ENCODE data around the gene MYRIP.
"Not testable (repeated sequence)": the region's sequence is repeated elsewhere in the genome, so short reads cannot be mapped to it uniquely, and the experiment has no call there.

Gene MYRIP

GRCh38 chr3:40042752-40043443, 233.5 kb downstream of the MYRIP start:
- DNase-seq (ENCODE audit: low spot score) = no peak

DNA sequence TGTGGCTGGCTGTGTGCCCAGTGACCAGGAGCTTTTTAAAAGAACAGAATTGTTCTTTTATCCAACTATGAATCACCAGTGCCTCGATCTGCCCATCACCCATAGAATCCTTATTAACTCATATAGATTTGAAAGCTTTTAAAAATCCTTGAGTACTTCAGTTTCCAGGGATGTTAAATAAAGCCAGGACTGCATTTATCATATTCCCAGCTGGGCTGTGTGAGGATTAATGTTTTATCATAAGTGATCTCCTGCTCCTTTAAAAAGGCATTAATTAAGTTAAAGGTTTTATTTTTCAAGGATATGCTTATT, 234.0 kb downstream of the MYRIP start:
- peak; percentile 2 for DNase-seq (ENCODE audit: low spot score)

- no peak for DNase-seq (ENCODE audit: low spot score)
Measured at GRCh38 chr3:40044487-40044886, 235.1 kb downstream of the MYRIP start.

GRCh38 chr3:40045051-40045450, 235.6 kb downstream of the MYRIP start:
- no peak for DNase-seq (ENCODE audit: low spot score)

DNA sequence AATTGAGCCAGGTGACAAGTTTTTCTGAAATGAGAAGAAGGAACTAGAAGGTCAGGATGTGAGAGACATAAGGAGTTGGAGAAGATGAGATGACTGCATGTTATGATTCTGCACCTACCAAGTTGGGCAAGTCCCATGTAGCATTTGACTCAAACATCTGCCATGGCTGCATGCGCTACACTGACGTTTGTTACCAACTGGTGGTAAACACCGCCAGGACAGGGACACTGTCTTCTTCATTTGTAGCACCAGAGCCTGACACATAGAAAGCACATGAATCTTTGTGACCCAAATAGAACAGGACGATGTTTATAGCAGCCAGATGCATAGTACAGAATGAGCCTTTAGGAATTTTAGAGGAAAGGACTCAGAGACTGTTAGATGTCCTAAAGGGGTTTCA, 236.7 kb downstream of the MYRIP start:
- no peak for DNase-seq (ENCODE audit: low spot score)

DNA sequence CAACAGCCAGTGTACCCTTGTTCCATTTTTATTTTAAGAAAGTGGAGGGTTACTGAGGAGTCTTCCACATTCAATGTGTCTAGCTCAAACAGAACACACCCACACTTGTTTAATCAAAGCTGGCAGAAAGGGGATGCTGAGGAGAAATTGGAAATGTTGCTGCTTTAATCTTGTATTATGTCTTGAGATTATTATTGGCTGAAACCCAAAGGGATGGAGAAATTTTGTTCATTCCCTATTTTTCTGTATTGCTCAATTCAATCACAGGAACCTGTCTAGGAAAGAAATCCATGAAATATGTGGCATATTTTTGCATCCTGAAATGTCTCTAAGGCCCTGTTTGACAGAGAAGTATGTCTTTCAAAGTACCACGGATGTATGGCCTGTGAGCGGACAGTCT, 238.0 kb downstream of the MYRIP start:
- no peak for DNase-seq (ENCODE audit: low spot score)

GRCh38 chr3:40053663-40054062, 244.3 kb downstream of the MYRIP start:
- DNase-seq (ENCODE audit: low spot score) = no peak

DNA sequence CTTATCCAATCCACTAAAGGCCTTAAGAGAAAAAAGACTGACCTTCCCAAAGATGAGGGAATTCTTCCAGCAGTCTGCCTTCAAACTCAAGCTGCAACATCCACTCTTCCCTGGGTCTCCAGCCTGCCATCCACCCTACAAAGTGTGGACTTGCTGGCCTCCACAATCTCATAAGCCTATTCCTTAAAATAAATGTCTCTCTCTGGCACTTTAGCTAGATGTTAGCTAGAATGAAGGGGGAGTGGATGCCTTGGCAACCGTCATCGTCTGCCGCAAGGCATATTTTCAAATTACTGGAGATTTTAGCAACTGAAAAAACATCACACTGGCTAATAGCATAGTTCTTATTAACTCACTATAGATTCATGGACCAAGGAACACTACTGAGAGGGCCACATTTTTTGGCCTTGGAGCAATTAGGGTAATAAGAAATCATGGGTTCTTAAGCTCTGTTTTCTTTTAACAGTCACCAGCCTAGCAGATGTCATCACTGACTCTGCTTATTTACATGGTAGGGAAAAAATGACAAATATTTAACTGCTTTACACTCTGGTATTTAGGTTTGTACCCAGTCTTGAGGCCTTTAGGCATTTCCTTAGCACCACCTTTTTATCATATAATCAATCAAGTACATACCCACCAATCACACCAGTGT, 245.3 kb downstream of the MYRIP start:
- no peak for DNase-seq (ENCODE audit: low spot score)

- no peak for DNase-seq (ENCODE audit: low spot score)
Measured at GRCh38 chr3:40055361-40055760, 246.0 kb downstream of the MYRIP start.

GRCh38 chr3:40055956-40056355, 246.5 kb downstream of the MYRIP start:
- DNase-seq (ENCODE audit: low spot score) = no peak

DNA sequence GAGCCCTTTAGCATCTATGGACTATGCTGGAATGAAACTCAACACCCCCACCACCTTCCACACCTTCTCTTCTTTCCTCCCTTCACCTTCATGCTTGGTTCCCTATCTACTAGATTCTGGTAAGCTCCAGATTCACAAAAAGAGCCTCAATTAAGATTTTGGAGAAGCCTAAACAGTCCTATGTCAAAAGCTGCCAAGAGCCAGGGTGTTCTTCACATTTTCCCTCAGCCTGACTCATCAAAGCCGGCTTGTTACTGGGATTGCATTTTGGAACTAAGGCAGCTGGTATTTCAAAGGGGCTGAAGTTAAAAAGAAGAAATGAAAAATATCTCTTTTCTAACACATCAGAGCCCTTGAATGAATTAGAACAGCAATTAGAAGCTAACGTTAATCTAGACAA, 247.7 kb downstream of the MYRIP start:
- DNase-seq (ENCODE audit: low spot score) = no peak

DNA sequence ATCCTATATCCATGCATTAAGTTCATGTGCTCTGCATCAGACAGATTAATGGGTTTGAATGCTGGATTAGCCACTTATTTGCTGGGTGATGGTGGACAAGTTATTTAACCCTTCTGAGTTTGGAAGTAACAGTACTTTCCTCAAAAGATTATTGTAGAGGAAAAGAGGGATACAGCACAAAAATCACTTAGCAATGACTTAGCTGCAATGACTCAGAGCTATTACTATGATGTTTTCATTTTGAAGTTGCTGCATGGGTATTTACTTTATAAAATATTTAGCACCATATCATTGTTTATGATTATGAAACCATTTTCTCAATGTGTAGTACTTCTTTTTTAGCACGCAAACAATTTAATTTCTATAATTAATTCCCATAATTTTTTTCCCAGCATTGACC, 248.4 kb downstream of the MYRIP start:
- DNase-seq (ENCODE audit: low spot score) = no peak

DNA sequence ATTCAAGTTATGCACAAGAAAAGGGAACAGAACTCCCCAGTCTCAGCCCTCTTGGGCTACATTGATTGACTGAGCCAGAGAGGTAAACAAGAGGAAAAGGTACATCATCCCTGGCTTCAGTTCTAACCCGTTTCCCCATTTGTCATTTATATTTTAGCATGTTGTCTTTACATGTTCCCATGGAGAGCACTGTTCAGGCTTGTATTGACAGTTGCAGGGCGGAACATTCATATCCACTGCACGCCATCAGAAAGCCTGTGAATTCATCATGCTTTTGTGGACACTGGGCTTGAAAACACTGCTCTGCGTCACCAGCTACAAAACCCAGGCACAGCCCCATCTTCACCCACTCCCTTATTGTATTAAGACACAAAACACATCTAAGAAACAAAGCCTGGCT, 259.2 kb downstream of the MYRIP start:
- DNase-seq (ENCODE audit: low spot score) = no peak

DNA sequence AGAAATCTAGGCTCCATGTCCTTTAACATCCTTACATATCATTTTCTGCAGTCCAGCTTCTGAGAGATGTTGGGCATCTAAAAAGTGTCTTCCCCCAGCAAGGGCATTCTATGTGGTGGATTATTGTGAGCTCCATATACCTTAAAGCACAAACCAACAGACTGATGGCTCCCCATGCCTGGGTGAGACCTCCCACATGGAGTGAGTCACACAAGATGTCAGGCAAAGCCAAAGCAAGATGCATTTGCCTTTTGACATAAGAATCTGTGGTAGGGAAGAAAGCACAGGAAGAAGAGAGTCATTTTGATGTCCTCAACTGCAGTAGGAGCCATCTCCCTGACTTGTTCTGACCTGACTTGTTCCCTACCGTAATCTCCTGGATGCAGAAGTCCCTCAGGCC, 261.4 kb downstream of the MYRIP start:
- DNase-seq (ENCODE audit: low spot score) = no peak

- DNase-seq (ENCODE audit: low spot score) = no peak
Measured at GRCh38 chr3:40071683-40072238, 262.4 kb downstream of the MYRIP start.

- DNase-seq (ENCODE audit: low spot score) = no peak
Measured at GRCh38 chr3:40073310-40074007, 264.1 kb downstream of the MYRIP start.

DNA sequence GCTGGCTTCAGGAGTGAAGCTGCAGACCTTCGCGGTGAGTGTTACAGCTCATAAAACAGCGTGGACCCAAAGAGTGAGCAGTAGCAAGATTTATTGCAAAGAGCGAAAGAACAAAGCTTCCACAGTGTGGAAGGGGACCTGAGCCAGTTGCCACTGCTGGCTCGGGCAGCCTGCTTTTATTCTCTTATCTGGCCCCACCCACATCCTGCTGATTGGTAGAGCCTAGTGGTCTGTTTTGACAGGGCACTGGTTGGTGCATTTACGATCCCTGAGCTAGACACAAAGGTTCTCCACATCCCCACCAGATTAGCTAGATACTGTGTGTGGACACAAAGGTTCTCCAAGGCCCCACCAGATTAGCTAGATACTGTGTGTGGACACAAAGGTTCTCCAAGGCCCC, 267.7 kb downstream of the MYRIP start:
- DNase-seq (ENCODE audit: low spot score) = not testable (repeated sequence)

DNA sequence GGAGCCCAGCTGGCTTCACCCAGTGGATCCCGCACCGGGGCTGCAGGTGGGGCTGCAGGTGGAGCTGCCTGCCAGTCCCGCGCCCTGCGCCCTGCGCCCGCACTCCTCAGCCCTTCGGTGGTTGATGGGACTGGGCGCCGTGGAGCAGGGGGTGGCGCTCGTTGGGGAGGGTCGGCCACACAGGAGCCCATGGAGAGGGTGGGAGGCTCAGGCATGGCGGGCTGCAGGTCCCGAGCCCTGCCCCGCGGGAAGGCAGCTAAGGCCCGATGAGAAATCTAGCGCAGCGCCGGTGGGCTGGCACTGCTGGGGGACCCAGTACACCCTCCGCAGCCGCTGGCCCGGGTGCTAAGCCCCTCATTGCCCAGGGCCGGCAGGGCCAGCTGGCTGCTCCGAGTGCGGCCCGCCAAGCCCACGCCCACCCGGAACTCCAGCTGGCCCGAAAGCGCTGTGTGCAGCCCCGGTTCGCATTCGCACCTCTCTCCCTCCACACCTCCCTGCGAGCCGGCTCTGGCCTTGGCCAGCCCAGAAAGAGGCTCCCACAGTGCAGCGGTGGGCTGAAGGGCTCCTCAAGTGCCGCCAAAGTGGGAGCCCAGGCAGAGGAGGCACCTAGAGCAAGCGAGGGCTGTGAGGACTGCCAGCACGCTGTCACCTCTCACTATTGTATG, 268.6 kb downstream of the MYRIP start:
- not testable (repeated sequence) for DNase-seq (ENCODE audit: low spot score)

DNA sequence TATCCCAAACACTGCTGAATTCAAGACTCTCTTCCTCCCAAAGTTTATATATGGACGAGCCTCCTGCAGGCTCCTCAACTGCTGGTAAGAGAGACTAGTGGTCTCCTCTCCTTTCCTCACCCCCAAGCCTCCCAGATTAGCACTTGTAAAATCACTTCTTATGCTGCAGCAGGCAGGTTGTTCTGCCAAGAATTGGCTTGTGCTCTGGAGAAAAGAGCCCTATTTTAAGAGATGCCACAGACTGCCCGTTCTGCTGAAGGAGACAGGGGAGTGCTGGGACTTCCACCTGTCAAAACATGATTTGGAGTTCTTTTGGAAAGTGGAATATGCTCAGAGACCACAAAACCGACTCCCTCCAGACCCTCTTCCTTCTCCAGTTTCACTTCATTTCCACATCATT, 269.2 kb downstream of the MYRIP start:
- DNase-seq (ENCODE audit: low spot score) = no peak

DNA sequence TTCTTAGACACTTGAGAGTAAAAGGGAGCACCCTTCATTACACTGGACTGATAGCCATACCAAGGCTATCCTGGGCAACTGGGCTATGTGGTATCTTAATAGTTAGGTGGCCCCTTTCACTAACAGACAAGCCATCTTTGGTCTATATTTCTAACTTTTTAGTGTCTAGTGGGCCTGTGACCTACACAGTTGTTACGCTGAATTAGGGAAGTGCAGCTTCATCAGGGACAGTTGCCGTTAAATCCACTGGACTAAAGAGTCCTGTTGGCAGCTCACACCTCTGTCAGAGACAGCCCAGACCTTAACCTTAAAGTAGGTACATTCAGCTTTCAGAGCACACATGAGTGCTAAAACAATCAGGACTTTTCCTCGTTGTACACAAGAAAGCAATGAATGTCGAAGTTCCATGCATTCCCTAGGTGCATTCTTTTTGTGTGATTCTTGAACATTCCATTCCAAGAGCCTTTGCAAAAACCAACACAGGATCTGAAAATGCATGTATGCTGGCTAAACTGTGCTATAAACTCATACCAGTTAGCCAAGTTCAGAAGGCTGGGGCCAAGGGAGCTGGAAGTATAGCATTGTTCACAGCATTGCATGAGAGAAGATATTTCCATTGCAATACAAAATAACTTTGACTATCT, 269.9 kb downstream of the MYRIP start:
- DNase-seq (ENCODE audit: low spot score) = no peak

DNA sequence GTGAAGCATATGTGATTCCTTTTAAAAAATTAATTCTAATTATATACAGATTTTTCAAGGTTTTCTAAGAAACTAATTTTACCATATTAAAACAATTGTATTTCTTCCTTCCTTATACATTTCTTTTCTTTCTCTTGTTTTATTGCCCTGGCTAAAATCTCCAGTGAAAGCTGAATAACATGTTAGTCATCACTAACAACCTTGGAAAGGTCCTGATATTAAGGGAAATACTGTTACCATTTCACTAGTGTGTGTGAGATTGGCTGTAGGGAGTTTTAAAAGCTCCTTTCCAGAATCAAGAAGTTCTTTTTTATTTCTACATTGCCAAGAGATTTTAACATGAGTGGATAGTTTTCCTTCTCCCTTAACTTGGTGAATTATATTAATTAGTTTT, 270.4 kb downstream of the MYRIP start:
- no peak for DNase-seq (ENCODE audit: low spot score)

- no peak for DNase-seq (ENCODE audit: low spot score)
Measured at GRCh38 chr3:40083066-40083465, 273.7 kb downstream of the MYRIP start.
